GM12801 (cell line): ENCODE results near the gene PLXNB1.

ENCODE experiments used
- CTCF ChIP-seq: IDR thresholded peaks from one replicate; pipeline ENCODE4 v1.5.1; 2011; ENCODE audit warnings: control low read depth; ENCODE audit not compliant: insufficient read length; ENCODE audit errors: extremely low read depth

The PLXNB1 gene

GRCh38 chr3:48430708-48431101, 819 bp upstream of the PLXNB1 start:
- no peak for TF ChIP-seq CTCF

- TF ChIP-seq CTCF = no peak
Observed at GRCh38 chr3:48429317-48429959, 448 bp downstream of the PLXNB1 start.

GRCh38 chr3:48428572-48429316, 1.1 kb downstream of the PLXNB1 start:
- no peak for TF ChIP-seq CTCF

GRCh38 chr3:48428088-48428571, 1.8 kb downstream of the PLXNB1 start:
- no peak for TF ChIP-seq CTCF

GRCh38 chr3:48427630-48427962, 2.3 kb downstream of the PLXNB1 start:
- TF ChIP-seq CTCF = no peak

GRCh38 chr3:48426944-48427629, 2.8 kb downstream of the PLXNB1 start:
- TF ChIP-seq CTCF = no peak

GRCh38 chr3:48426401-48426909, 3.4 kb downstream of the PLXNB1 start:
- no peak for TF ChIP-seq CTCF
